Nephron progenitor cell (in vitro differentiated cells): ENCODE measurements around the gene DGKH.

ENCODE experiments used
- DNase-seq: peaks from one replicate; pipeline ENCODE4 v3.0.0; 2021
- H3K27ac Mint-ChIP-seq: 2 replicates; pipeline ENCODE4 v1.8.0; 2021; ENCODE audit warnings: mild to moderate bottlenecking, moderate library complexity, mixed read lengths
- H3K27me3 Mint-ChIP-seq: 2 replicates; pipeline ENCODE4 v1.8.0; 2021; ENCODE audit warnings: mild to moderate bottlenecking, low read depth, mixed read lengths; ENCODE audit not compliant: poor library complexity
- H3K36me3 Mint-ChIP-seq: 2 replicates; pipeline ENCODE4 v1.8.0; 2021; ENCODE audit warnings: low read depth, mixed read lengths
- H3K4me1 Mint-ChIP-seq: 2 replicates; pipeline ENCODE4 v1.8.0; 2021; ENCODE audit warnings: mixed read lengths
- H3K4me3 Mint-ChIP-seq: 2 replicates; pipeline ENCODE4 v1.8.0; 2021; ENCODE audit warnings: mild to moderate bottlenecking, moderate library complexity, mixed read lengths
- H3K9me3 Mint-ChIP-seq: 2 replicates; pipeline ENCODE4 v1.8.0; 2021; ENCODE audit warnings: mild to moderate bottlenecking, moderate library complexity, mixed read lengths
- TF ChIP-seq, protein P1 (sequence below): fragments of 200-600 bp; sonication (generic); IDR thresholded peaks from 2 replicates; pipeline ENCODE4 v1.5.0; 2021; ENCODE audit warnings: antibody characterized with exemption

The DGKH gene

DNA sequence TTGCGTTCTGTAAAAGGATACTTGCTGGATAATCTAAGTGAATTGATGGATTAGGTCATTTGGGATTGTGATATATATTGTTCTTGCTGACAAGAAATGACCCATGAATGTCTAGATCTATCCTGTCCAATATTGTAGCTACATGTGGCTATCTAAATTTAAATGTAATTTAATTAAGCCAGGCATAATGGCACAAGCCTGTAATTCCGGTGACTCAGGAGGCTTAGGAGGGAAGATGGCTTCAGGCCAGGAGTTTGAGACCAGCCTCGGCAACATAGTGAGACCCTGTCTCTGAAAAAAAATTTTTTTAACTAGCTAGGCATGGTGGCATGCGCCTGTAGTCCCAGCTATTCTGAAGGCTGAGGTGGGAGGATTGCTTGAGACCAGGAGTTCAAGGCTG is 184.2 kb downstream of the DGKH start:
- no peak for DNase-seq
- H3K27me3 Mint-ChIP-seq, result no peaks in the 10 kb centered on the region
- no peak overlapping the region for H3K27ac Mint-ChIP-seq
- H3K36me3 Mint-ChIP-seq, result peaks cover 5% of the 10 kb centered on the region
- H3K4me3 Mint-ChIP-seq, result no peak overlapping the region
- no peaks in the 10 kb centered on the region for H3K9me3 Mint-ChIP-seq
- TF ChIP-seq, protein P1, sequence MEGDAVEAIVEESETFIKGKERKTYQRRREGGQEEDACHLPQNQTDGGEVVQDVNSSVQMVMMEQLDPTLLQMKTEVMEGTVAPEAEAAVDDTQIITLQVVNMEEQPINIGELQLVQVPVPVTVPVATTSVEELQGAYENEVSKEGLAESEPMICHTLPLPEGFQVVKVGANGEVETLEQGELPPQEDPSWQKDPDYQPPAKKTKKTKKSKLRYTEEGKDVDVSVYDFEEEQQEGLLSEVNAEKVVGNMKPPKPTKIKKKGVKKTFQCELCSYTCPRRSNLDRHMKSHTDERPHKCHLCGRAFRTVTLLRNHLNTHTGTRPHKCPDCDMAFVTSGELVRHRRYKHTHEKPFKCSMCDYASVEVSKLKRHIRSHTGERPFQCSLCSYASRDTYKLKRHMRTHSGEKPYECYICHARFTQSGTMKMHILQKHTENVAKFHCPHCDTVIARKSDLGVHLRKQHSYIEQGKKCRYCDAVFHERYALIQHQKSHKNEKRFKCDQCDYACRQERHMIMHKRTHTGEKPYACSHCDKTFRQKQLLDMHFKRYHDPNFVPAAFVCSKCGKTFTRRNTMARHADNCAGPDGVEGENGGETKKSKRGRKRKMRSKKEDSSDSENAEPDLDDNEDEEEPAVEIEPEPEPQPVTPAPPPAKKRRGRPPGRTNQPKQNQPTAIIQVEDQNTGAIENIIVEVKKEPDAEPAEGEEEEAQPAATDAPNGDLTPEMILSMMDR, result no peak
- H3K4me1 Mint-ChIP-seq, result peaks cover 4% of the 10 kb centered on the region

GRCh38 chr13:42233726-42234125 is 185.3 kb downstream of the DGKH start:
- DNase-seq, result no peak
- Mint-ChIP-seq H3K9me3 (no peaks in the 10 kb centered on the region), H3K36me3 (peaks cover 5% of the 10 kb centered on the region), H3K27me3 (no peaks in the 10 kb centered on the region), H3K4me1 (peaks cover 4% of the 10 kb centered on the region), H3K4me3 (no peak overlapping the region), H3K27ac (no peak overlapping the region)
- TF ChIP-seq, protein P1, result no peak

DNA sequence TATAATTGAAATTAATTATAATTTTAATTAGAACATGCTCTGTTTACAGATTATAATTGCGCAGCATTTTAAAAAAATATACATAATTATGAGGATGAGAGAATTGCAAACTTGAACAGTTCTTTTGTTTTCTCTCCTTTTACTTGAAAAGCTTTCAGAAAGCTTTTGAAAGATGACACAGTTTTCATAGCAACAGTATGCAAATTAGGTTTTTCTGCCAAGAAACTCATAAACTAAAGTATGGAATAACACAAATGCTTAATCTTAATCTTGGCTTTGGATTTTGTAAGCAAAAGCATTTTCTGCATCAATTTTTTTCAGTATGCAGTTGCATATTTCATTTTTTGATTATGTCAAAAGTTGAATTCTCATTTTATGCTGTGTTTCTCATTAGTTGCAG is 190.7 kb downstream of the DGKH start:
- Mint-ChIP-seq H3K36me3 (peaks cover 16% of the 10 kb centered on the region), H3K27ac (no peak overlapping the region), H3K4me1 (peaks cover 4% of the 10 kb centered on the region), H3K4me3 (no peak overlapping the region), H3K27me3 (no peaks in the 10 kb centered on the region), H3K9me3 (no peaks in the 10 kb centered on the region)
- TF ChIP-seq, protein P1, result no peak
- no peak for DNase-seq

- no peak overlapping the region for H3K4me3 Mint-ChIP-seq
- H3K27ac Mint-ChIP-seq, result no peak overlapping the region
- H3K4me1 Mint-ChIP-seq, result no peaks in the 10 kb centered on the region
- H3K9me3 Mint-ChIP-seq, result no peaks in the 10 kb centered on the region
- no peak for DNase-seq
- H3K27me3 Mint-ChIP-seq, result no peaks in the 10 kb centered on the region
- TF ChIP-seq, protein P1, result no peak
- H3K36me3 Mint-ChIP-seq, result peaks cover 16% of the 10 kb centered on the region
These were observed 191.2 kb downstream of the DGKH start for GRCh38 chr13:42239644-42240043.

- no peak for DNase-seq
- no peaks in the 10 kb centered on the region for H3K9me3 Mint-ChIP-seq
- H3K4me3 Mint-ChIP-seq, result no peak overlapping the region
- TF ChIP-seq, protein P1, result no peak
- no peak overlapping the region for H3K27ac Mint-ChIP-seq
- H3K4me1 Mint-ChIP-seq, result no peaks in the 10 kb centered on the region
- H3K36me3 Mint-ChIP-seq, result peaks cover 11% of the 10 kb centered on the region
- H3K27me3 Mint-ChIP-seq, result no peaks in the 10 kb centered on the region
These were observed 198.1 kb downstream of the DGKH start for GRCh38 chr13:42246541-42246940.

DNA sequence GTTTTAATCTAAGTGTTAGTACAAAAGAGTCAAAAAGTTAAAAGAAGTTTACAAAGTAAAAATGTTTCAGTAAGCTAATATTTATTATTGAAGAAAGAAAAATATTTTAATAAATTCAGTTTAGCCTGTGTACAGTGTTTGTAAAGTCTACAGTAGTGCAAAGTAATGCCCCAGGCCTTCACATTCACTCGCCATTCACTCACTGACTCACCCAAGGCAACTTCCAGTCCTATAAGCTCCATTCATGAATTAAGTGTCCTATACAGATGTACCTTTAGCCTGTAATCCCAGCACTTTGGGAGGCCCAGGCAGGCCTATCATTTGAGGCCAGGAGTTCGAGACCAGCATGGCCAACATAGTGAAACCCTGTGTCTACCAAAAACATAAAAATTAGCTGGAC is 199.4 kb downstream of the DGKH start:
- Mint-ChIP-seq H3K27me3 (no peaks in the 10 kb centered on the region), H3K36me3 (peaks cover 11% of the 10 kb centered on the region), H3K27ac (no peak overlapping the region), H3K4me3 (no peak overlapping the region), H3K4me1 (no peaks in the 10 kb centered on the region), H3K9me3 (no peaks in the 10 kb centered on the region)
- TF ChIP-seq, protein P1, result no peak
- no peak for DNase-seq
